GM21447 (cell line): Measurements from ENCODE around the gene MGAT2.
"Not testable (repeated sequence)": the region's sequence is repeated elsewhere in the genome, so short reads cannot be mapped to it uniquely, and the experiment has no call there.

Experiments
- ATAC-seq: cut with Tn5 transposase; IDR thresholded peaks from one replicate; pipeline ENCODE4 v1.9.1; 2021; ENCODE audit not compliant: unreplicated experiment

Gene MGAT2

DNA sequence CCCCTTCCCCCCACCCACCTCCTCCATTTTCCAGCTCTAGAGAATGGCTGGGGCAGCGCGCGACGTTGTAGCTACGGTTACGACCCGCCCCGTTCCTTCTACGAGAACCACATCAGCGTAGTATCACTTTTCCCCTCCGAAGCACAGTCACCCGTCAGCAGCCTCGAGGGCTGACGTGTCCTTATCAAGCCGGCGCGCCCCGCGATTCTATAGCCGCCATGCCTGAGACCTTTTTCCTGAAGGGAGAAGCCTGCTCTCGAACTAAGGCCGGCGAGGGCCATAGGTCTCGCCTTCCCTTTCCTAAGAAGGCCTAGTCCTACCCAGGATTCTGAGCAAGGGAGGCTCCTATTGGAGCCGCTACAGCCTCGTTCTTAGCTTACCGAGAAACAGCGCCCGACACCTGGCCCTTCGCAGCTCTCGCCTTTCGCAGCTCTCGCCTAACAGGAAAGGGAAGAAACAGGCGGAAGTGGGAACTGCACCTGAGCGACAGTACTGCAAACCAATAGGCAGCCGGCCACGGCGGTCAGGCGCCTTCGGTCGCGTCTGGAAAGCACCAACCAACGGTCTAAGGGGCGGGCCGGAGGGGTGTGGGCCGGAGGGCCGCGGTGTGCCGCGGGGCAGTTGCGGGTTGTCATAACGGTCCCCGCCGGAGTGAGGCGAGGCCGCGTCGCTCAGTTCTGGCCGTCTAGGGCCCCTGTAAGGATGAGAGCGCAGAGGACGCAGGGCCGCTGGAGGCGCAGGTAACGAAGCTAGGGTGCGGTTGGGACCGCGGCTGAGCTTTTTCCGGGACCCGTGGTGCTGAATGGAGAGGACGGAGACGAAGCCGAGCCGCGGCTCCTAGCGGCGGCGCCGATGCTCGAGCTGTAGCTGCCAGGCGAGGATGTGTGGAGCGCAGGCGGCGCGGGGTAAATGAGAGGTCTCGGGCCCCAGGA, at the start of gene MGAT2, which contains the start of gene RPL36AL:
Gene MGAT2 (plus strand): TSS at position 618 of the 932 bp plus-strand sequence. CDS start 470 bp downstream, outside the sequence.
Gene RPL36AL (minus strand): TSS at position 445 of the 932 bp plus-strand sequence. CDS start 1,522 bp downstream, outside the sequence.
- peak; percentile 92 for ATAC-seq

DNA sequence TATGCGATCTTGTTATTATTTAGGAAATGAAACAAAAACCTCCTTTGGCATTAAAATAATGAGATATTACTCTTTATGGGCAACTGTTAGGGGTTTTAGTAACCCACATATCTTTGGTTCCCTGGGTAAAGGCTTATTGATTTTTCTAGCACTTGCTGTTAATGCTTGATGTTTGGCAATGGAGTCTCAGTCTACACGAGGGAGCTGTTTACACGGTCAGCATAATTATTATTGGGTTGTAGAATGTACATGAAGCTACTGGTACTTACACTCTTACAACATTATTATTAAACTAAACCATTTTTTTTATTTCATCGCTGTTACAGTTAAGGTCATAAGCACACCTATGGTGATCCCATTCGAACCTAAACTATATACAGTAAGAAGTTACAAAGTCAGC, 46.6 kb upstream of the MGAT2 start:
- no peak for ATAC-seq

DNA sequence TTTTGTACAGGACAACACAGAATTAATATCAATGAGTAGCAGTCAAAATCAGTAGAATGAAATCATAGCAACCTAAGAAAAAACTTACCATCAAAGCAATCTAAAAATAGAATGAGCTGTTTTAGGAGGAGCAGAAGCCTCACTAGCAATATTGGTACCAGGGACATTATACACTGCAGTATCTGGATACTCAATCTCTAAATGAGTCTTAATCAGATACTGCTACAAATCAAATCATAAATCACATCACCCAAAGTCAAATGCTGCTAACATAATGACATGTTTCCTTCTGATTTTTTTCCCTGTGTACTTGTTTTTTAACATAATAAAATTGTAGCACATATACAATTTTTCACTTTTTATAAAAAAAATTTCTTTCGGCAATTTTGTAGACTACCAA, 42.5 kb upstream of the MGAT2 start:
- no peak for ATAC-seq

DNA sequence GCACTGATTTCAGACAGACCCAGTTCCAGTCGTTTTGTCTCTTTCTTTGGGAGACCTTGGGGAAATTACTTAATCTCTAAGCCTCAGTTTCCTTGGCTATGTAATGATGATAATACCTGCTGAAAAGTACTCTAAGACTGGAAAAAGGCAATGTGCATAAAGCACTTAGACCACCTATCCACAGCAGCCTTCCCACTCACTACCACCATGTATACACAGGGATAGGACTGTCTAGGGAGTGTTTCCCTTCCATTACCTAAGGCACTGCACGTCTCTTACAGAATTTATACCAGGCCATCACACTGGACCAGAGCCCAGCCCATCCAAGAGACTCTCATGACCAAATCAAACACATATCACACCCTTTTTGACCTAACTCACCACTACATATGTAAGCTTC, 40.8 kb upstream of the MGAT2 start:
- ATAC-seq, result no peak

DNA sequence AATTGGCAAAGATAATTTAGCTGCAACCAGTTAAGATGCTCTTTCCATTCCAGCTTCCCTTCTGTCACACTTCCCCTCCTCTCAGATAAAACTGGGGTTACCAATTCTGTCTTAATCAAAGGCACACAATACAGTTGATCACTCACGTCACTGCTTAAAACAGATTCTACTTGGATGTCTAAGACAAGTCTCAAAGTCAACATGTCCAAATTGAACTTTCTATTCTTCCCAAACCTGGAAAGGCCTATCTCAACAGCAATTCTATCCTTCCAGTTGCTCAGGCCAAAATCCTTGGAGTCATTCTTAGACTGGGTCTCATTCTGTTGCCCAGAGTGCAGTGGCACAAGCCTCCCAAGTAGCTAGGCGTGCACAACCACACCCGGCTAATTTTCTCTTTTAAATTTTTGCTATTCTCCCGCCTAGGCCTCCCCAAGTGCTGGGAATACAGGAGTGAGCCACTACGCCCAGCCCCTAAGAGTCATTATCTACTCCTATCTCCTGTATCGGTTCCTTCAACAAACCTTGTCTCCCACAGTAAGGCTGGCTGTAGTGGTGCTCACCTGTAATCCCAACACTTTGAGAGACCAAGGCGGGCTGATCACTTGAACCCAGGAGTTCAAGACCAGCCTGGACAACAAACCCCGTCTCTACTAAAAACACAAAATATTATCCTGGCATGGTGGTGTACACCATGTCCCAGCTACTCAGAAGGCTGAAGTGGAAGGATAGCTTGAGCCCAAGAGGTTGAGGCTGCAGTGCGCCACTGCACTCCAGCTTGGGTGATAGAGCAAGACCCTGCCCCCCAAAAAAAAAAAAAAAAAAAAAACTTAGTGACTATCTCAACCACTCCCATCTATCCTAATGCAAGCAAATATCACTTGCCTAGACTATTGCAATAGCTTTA, 39.1 kb upstream of the MGAT2 start:
- no peak for ATAC-seq

DNA sequence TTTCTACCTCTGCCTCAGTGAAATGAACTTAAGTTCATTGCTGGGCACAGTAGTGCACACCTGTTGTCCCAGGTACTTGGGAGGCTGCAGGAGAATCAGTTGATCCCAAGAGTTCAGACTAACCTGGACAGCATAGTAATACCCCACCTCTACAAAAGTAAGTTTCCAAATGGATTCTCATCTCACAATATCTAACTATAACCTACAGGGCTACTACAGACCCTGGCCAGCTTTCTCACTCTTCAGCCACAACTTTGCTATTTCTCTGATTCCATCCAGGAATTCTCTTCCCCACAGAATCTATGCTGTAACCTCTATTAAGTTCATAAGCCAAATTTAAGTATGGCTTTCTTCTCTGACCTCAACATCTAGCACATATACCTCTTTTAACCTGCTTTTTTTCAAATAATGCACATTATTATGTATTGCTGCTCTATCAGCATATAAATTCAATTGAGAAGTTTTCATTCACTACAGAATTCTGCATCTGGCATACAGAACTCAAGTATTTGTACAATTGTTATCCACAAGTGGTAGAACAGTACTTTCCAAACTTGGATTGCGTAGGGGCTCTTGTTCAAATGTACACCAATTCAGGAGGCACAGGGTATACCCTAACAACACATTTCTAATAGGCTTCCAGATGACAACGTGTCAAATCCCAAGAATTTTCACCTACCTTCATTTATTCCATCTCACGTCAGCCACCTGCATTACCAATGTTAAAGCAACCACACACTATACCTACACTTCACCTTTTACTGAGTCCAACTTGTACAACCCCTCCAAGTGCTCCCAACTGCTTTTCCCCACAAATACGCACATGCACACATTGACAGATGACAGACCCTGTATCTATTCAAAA, 38.3 kb upstream of the MGAT2 start:
- no peak for ATAC-seq

DNA sequence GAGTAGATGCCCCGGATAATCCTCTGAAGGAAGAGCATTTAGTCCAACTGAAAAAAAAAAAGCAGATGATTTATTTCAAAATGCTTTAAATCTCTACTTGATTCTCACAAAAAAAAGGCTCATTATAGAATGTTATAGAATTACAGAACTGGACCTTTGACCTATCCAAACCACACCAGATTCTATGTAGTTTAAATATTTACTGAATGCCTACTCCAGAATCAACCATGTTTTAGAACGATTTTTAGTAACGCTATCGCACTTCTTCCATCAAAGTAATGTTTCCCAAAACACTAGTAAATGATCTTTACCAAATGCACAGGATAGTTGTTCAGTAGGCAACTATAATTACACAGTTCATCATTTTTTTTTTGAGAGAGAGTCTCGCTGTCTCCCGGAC, 37.0 kb upstream of the MGAT2 start:
- ATAC-seq, result no peak

DNA sequence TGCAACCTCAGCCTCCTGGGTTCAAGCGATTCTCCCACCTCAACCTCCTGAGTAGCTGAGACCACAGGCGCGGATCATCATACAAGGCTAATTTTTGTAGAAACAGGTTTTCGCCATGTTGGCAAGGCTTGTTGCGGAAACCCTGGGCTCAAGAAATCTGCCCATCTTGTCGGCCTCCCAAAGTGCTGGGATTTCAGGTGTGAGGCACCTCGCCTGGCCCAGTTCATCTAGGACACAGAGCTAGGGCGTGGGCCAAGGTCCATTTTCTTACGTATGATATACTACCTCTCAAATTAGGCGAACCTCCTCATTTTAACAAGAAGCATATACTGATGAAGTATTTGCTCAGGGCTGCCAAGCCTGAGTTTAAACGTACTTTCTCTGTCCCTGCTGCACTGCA, 36.5 kb upstream of the MGAT2 start:
- no peak for ATAC-seq

DNA sequence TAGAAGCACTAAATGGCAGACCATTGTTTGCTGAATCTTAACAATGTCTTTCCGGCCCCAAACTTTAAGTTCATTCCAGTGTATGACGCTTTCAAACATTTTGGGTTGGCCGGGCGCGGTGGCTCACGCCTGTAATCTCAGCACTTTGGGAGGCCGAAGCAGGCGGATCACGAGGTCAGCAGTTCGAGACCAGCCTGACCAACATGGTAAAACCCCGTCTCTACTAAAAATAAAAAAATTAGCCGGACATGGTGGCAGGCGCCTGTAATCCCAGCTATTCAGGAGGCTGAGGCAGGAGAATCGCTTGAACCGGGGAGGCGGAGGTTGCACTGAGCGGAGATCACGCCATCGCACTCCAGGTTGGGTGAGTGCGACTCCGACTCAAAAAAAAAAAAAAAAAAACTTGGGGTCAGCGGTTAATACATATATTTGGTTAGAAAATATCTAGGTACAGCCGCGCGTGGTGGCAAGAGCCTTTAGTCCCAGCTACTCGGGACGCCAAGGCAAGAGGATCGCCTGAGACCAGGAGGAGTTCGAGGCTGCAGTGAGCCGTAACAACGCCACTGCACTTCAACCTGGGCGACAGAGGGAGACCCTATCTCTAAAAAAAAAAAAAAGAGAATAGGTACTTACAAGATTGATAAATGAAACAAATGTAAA, 35.5 kb upstream of the MGAT2 start:
- ATAC-seq, result not testable (repeated sequence)

DNA sequence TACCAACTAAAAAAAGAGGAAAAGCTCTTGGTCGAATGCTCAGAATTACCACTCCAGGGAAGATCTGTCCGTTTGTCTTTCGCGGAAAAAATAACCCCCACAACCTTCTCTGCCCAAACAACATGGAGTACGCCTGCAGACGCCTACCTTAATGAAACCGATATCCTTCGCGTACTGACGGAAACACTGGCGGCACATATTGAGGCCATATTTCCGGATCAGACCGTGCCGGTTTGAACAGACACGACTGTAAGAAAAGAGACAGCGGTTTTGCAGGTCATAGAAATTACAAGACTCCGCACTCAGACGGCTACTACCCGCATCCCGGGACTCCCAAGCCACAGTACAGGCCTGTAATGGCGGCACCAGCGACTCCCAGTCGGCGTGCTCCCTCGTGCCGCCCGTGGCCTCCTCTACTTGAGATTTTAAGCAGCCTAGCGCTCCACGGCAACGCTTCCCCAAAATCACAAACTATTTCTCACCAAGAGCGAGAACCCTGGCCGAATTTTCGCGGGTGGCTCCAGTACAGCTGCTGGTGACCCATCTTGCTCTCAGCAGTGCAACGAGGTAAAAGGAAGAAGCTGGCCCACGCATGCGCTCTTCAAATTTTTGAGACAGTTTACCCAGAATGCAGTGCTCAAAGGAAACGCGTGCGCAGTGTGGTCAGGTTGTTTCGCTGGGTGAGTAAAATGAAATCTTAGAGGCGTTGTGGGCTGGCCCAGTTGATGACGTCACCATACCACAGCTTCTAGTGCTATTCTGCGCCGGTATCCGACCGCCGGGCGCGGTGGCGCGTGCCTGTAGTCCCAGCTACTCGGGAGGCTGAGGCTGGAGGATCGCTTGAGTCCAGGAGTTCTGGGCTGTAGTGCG, 34.6 kb upstream of the MGAT2 start, which contains the start of gene RPS29:
Gene RPS29 (minus strand): TSS at position 578 of the 870 bp plus-strand sequence. CDS start 34 bp downstream, at position 544.
- ATAC-seq, result peak; percentile 88

DNA sequence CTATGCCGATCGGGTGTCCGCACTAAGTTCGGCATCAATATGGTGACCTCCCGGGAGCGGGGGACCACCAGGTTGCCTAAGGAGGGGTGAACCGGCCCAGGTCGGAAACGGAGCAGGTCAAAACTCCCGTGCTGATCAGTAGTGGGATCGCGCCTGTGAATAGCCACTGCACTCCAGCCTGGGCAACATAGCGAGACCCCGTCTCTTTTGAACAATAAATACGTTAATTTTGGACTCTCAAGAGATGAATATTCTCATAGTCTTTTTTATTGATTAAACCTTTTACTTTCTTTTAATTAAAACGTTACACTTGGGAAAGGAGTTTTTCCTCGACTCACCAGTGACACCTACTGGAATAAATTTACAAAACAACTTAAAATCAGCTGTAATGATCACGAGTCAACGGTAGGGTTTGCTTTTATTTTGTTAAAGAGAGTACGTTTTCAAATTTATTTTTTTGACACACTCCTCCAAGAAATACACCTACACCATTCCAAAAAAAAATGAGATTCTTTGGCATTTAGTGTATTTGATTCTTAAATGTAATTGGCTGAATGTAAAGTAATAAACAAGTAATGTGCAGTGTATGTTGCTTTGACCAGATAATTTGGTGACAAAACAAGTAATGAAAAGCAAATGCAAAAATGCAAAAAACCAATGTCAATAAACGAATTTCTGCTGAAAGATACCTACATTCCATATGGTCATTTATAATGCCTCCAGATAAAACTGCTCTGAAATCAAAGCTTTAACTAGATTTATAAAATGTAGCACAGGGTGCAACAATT, 33.7 kb upstream of the MGAT2 start:
- ATAC-seq, result peak; percentile 30

DNA sequence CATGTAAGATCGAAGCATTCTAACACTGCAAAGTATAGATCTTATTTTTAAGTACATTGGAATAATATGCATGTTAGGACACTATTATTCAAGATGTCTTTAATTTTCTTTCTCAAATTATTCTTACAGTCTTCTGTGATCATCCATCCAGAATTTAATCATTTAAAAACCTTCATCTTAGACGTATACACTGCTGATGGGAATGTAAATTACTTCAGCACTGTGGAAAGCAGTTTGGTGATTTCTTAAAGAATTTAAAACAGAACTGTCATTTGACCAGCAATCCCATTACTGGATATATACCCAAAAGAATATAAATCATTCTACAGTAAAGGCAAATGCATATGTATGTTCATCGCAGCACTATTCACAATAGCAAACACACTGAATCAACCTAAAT, 31.2 kb upstream of the MGAT2 start:
- no peak for ATAC-seq

DNA sequence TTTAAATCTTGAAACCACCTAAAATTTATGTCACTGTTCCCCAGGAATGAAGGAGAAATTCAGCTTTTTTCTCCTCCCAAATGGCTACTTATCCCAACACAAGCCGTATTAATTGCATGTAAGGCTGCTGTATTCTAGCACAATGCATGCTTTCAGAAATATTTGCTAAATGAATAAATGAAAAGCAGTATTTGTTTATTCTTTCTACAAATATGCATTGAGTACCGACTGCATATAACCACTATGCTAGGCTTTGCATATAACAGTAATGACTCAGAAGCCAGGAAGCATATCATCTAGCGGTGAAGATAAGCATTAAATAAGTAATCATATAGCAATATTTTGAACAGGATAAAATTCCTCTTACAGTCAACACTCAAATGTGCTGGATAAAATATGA, 27.6 kb upstream of the MGAT2 start:
- ATAC-seq, result no peak

DNA sequence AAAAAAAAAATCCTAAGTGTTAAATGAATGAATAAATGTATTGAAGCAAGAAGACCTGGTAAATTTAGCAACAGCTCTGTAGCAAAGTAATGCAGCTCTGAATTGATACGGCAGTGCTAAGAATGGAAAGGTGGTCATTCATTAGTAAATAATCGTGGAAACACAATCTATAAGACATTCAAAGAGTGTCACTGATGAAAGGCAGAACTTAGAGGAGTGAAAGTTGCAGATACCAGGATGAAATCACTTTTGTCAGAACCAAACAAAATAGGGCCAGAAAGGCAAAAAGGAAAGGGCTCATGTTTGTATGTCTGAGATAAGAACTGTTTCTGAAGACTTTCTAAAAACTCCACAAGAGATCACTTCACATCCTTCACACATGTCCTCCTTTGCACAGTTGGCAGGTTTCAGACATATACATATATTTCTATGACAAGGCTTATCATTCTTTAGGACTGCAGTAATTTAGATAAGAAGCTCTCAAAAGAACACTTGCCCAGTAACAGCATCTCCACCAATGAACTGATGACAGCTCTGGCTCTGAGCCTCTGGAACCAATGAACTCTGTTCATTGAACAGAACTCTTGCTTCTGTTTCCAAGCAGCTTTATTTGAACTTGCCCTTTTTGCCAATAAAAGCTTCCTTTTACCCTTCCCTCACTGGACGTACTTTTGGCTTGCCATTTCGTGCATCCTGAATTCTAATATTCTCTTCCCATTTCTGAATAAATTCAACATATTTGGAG, 26.1 kb upstream of the MGAT2 start:
- no peak for ATAC-seq

DNA sequence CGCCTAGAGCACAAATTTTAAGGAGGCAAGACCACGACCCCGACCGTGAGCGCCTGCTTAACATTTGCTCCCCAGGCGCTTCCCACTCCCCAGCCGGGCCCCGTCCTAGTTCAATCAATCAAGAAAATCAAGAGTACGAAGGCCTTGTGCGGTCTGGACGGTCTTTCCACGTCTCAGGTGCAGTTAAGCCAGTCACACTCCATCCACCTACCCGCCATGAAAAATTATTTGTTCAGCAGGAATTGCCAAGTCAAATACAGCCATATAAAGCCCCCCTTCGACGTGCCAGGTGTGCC, 22.5 kb upstream of the MGAT2 start:
- peak; percentile 0 for ATAC-seq

DNA sequence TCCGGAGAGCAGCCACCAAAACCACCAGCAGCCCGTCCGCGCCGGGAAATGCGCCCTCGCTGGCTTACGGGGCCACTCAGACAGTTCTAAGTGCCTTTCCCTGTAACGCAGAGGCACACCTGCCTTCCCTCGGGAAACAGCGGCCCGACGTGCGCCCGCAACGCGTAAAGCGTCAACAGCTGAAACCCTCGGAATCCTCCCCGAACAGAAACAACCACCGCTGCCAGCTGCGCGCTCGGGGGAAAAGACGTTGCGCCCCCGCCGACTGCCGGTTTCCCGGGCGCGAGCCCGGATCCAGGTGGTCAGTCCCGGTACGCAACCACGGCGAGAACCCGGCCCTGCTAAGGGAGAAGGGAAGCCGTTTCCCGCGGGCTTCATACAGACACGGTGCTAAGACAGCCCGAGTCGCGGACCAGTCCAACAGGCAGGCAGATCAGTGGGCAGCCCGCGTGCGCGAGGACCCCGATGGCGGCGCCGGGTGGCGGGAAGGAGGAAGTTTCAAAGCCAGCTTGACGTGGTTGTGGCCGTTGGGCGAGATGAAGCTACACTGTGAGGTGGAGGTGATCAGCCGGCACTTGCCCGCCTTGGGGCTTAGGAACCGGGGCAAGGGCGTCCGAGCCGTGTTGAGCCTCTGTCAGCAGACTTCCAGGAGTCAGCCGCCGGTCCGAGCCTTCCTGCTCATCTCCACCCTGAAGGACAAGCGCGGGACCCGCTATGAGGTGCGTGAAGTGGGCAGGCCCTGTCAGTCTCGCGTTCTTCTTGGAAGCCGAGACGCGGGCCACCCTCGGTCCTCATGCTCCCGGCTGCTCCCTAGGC, 21.9 kb upstream of the MGAT2 start, which contains the start of gene LRR1:
Gene LRR1 (plus strand): TSS at position 456 of the 816 bp plus-strand sequence. CDS start 81 bp downstream, at position 537.
- peak; percentile 50 for ATAC-seq

DNA sequence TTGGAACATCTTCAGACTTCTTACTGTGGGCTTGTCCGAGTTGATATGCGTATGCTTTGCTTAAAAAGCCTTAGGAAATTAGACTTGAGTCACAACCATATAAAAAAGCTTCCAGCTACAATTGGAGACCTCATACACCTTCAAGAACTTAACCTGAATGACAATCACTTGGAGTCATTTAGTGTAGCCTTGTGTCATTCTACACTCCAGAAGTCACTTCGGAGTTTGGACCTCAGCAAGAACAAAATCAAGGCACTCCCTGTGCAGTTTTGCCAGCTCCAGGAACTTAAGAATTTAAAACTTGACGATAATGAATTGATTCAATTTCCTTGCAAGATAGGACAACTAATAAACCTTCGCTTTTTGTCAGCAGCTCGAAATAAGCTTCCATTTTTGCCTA, 13.0 kb upstream of the MGAT2 start:
- ATAC-seq, result no peak
